ENCODE measurements around the gene GPR158.

GPR158 gene

GRCh38 chr10:25522946-25523608, 348.3 kb downstream of the GPR158 start:
- H3K27ac ChIP-seq: no peak overlapping the region
- no peak for TF ChIP-seq ZFX (IDR thresholded peaks at IDR 0.05; ENCODE audit: borderline replicate concordance)
- TF ChIP-seq, protein P1, sequence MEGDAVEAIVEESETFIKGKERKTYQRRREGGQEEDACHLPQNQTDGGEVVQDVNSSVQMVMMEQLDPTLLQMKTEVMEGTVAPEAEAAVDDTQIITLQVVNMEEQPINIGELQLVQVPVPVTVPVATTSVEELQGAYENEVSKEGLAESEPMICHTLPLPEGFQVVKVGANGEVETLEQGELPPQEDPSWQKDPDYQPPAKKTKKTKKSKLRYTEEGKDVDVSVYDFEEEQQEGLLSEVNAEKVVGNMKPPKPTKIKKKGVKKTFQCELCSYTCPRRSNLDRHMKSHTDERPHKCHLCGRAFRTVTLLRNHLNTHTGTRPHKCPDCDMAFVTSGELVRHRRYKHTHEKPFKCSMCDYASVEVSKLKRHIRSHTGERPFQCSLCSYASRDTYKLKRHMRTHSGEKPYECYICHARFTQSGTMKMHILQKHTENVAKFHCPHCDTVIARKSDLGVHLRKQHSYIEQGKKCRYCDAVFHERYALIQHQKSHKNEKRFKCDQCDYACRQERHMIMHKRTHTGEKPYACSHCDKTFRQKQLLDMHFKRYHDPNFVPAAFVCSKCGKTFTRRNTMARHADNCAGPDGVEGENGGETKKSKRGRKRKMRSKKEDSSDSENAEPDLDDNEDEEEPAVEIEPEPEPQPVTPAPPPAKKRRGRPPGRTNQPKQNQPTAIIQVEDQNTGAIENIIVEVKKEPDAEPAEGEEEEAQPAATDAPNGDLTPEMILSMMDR (IDR thresholded peaks at IDR 0.05): peak; percentile 49

DNA sequence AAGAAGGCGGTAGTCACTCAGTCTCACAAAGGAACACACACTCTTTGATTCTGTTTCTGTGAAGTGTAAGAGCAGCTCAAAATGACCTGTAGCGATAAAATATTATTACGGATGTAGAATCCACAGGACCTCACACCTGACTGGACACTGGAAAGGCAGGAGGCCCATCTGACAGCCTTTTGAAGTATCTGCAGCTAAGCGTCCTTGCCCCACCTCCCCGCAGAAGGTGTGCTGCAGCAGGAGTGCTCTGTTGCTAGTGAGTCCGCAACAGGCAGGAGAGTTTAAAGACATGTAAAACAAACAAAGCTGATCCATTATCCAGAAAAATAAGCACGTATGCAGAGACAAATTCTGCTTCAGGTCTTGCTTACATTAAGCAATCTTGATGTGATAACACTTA, 355.5 kb downstream of the GPR158 start:
- TF ChIP-seq, protein P1 (IDR thresholded peaks at IDR 0.05): no peak
- no peak for TF ChIP-seq ZFX (IDR thresholded peaks at IDR 0.05; ENCODE audit: borderline replicate concordance)
- H3K27ac ChIP-seq: no peak overlapping the region

DNA sequence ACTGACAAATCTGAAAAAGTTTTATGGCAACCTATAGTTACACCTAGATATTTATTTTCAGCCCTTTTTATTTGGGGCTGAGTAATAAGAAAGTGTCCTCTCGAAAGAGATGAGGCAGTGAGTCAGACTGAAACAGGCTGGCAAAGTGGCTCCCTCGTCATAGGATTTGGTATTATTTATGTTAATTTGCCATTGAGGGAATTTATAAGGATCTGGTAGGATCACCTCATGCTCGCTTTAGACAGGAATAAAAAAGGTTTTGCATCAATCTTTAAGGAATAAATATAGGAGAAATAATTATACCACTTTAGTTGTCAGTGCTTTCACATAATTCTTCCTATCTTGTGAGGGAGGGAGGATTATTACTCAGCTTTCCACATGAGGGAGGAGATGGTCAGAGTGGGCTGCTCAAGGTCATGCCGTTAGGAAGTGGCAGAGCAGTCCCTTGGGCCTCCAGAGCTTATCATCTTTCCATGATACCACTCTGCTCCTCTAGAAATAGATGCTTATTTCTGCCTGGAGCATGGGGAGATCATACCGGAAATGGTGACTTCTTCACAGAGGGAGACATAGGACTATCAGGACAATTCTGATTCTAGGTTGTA, 356.8 kb downstream of the GPR158 start:
- H3K27ac ChIP-seq: no peak overlapping the region

GRCh38 chr10:25532213-25532612, 357.4 kb downstream of the GPR158 start:
- no peak overlapping the region for H3K27ac ChIP-seq
- no peak for TF ChIP-seq ZFX (IDR thresholded peaks at IDR 0.05; ENCODE audit: borderline replicate concordance)
- TF ChIP-seq, protein P1 (IDR thresholded peaks at IDR 0.05): no peak

More for the DNA sequence above, 356.8 kb downstream of the GPR158 start:
- no peak for TF ChIP-seq ZFX (IDR thresholded peaks at IDR 0.05; ENCODE audit: borderline replicate concordance)
- TF ChIP-seq, protein P1 (IDR thresholded peaks at IDR 0.05): no peak

GRCh38 chr10:25536027-25536426, 361.2 kb downstream of the GPR158 start:
- no peak overlapping the region for H3K27ac ChIP-seq

GRCh38 chr10:25547382-25547781, 372.6 kb downstream of the GPR158 start:
- TF ChIP-seq, protein P1 (IDR thresholded peaks at IDR 0.05): no peak
- TF ChIP-seq ZFX (IDR thresholded peaks at IDR 0.05; ENCODE audit: borderline replicate concordance): no peak
- no peak overlapping the region for H3K27ac ChIP-seq

More at GRCh38 chr10:25536027-25536426, 361.2 kb downstream of the GPR158 start:
- TF ChIP-seq, protein P1 (IDR thresholded peaks at IDR 0.05): no peak
- TF ChIP-seq ZFX (IDR thresholded peaks at IDR 0.05; ENCODE audit: borderline replicate concordance): no peak

DNA sequence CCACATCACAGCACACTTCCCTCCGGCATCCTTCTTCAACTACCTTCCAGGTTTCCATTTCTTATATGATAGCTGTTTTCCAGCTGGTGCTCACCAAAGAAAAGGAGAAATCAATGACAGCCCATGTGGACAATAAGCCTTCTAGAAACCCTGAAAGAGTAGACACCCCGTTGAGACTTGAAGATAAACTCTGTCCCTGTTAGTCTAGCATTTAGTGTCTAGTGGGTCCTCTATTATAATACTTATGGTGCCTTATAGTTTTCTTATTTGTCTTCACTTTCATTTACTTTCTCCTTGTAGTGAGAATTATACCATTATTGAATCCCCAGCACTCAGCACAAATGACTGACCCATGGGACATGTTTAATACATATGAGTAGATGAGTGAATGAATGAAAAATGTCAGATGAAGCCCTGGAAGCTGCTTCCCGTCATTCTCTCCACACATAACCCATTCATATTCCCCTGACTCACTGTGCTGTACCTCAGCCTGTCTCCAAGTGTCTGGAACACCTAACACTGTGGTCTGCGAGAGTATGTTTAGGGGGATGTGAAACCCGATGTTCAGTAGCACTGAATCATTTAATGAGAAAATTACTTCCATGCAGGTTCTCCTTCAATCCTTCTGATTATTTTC, 377.6 kb downstream of the GPR158 start:
- no peak for TF ChIP-seq ZFX (IDR thresholded peaks at IDR 0.05; ENCODE audit: borderline replicate concordance)
- TF ChIP-seq, protein P1 (IDR thresholded peaks at IDR 0.05): no peak
- H3K27ac ChIP-seq: no peak overlapping the region
